CD4-positive, alpha-beta T cell treated with Interleukin-17A for 1 hour (primary cell): Measurements from ENCODE around the gene CREB3L2.
"Not testable (repeated sequence)": the region's sequence is repeated elsewhere in the genome, so short reads cannot be mapped to it uniquely, and the experiment has no call there.

Experiments
- DNase-seq: peaks from one replicate; pipeline ENCODE4 v3.0.0-alpha.2; 2020

Gene CREB3L2

GRCh38 chr7:137862964-137863363 lies 138.9 kb downstream of the CREB3L2 start:
- no peak for DNase-seq

- no peak for DNase-seq
These were observed 139.5 kb downstream of the CREB3L2 start for GRCh38 chr7:137862358-137862757.

- DNase-seq, result no peak
These were observed 141.3 kb downstream of the CREB3L2 start for GRCh38 chr7:137860542-137860941.

GRCh38 chr7:137853053-137853452 lies 148.8 kb downstream of the CREB3L2 start:
- DNase-seq, result no peak

GRCh38 chr7:137852108-137852507 lies 149.8 kb downstream of the CREB3L2 start:
- no peak for DNase-seq

- DNase-seq, result no peak
These were observed 150.6 kb downstream of the CREB3L2 start for GRCh38 chr7:137850972-137851945.

- no peak for DNase-seq
These were observed 151.3 kb downstream of the CREB3L2 start for GRCh38 chr7:137850571-137850970.

GRCh38 chr7:137848095-137848494 lies 153.8 kb downstream of the CREB3L2 start:
- DNase-seq, result no peak

- DNase-seq, result no peak
These were observed 154.3 kb downstream of the CREB3L2 start for GRCh38 chr7:137847568-137848050.

- no peak for DNase-seq
These were observed 154.9 kb downstream of the CREB3L2 start, which contains the start of gene DGKI for GRCh38 chr7:137846827-137847567. Gene DGKI (minus strand): TSS chr7:137846974.

- DNase-seq, result no peak
These were observed 155.4 kb downstream of the CREB3L2 start for GRCh38 chr7:137846549-137846826.

GRCh38 chr7:137844677-137845425 lies 157.0 kb downstream of the CREB3L2 start:
- no peak for DNase-seq

- DNase-seq, result no peak
These were observed 161.7 kb downstream of the CREB3L2 start for GRCh38 chr7:137839903-137840779.

- DNase-seq, result no peak
These were observed 163.1 kb downstream of the CREB3L2 start for GRCh38 chr7:137838706-137839315.

- no peak for DNase-seq
These were observed 165.3 kb downstream of the CREB3L2 start for GRCh38 chr7:137836541-137836940.

GRCh38 chr7:137836113-137836509 lies 165.8 kb downstream of the CREB3L2 start:
- no peak for DNase-seq

- DNase-seq, result no peak
These were observed 166.3 kb downstream of the CREB3L2 start for GRCh38 chr7:137835486-137836112.

- DNase-seq, result no peak
These were observed 167.3 kb downstream of the CREB3L2 start for GRCh38 chr7:137834552-137834951.

GRCh38 chr7:137832990-137833389 lies 168.9 kb downstream of the CREB3L2 start:
- not testable (repeated sequence) for DNase-seq

- DNase-seq, result no peak
These were observed 169.5 kb downstream of the CREB3L2 start for GRCh38 chr7:137832382-137832781.

GRCh38 chr7:137831555-137831954 lies 170.3 kb downstream of the CREB3L2 start:
- not testable (repeated sequence) for DNase-seq
